HG03066 (cell line): Measurements from ENCODE around the gene NUCB2.

Source experiments
- ATAC-seq: cut with Tn5 transposase; IDR thresholded peaks from one replicate; pipeline ENCODE4 v1.9.1; 2021; ENCODE audit warnings: low read depth; ENCODE audit not compliant: unreplicated experiment

NUCB2 gene

DNA sequence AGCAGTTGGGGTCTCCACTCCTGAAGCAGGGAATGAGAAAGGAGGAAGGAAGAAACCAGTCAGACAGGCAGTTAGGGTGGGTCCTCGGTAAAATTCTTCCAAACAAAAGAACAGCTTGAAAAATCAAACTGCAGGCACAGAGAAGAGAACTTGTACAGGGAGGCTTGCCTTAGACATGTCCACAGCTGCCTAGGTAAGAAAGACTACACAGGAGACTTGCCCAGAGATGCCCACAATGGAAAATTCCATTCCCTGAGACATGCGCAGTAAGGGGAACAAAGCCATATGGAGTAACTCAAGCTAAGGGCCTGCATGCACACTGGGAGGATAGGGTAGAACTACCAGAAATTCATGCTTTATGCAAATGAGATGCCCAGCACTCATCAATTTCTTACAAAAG is 102.1 kb downstream of the NUCB2 start:
- no peak for ATAC-seq

DNA sequence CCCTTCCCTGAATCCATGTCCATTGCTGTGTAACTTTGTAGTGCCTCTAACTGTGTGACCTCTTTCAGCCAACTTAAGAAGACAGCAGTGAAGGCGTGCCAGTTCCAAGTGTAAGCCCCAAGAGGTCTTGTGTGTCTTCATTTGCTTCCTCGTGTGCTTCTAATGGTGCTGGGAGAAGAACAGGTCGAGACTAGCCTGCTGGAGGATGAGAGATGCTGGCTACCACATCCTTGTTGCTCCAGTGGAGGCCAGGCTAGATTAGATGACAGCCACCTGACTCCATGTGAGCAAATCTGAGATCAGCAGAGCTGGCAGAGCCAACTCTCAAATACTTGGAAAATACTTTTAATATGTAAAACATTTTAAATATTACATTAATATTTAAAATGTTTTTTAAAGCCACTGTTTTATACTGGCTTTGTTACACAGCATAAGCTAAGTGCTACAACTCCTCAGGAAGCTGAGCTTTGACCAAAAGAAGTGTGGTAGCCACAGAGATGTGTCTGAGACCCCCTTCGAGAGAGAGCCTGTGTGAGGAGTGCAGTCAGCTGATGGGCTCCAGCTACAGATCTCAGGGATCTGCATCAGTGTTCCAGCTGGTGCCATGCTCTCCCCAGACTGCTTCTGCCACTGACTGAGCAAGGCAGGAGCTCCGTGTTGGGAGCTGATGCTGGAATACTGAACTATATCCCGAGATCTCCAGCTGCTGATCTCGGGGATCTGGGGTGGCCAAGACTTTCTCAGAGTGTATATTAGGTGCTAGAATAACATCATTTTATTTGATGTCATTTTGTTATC is 103.0 kb downstream of the NUCB2 start:
- no peak for ATAC-seq

DNA sequence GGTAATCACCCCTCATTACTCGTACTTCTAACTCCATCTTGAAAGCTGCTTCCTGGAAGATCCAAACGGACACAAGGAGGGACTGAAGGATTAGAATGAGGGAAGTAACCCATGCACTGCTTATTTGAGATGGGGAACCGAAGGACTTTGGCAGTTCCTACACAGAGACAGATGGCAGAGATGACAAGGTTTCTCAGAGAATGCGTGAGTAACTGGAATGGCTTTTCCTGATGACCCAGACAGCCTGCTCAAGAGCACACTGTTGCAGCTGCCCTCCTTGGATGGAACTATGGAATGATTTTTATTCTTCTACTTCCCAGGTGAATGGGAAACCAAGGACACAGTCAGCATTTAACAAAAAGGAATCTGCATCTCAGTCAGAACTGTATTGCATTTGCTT is 104.6 kb downstream of the NUCB2 start:
- ATAC-seq: no peak
